GM12874 (cell line): Measurements from ENCODE around the gene KCNQ4.

ENCODE experiments used
- CTCF ChIP-seq: IDR thresholded peaks from 2 replicates; pipeline ENCODE4 v1.5.1; 2011; ENCODE audit warnings: low read depth, mild to moderate bottlenecking, control low read depth, low read length, moderate library complexity; ENCODE audit not compliant: insufficient read depth

KCNQ4 gene

GRCh38 chr1:40825435-40825788 lies 41.8 kb downstream of the KCNQ4 start:
- no peak for TF ChIP-seq CTCF

GRCh38 chr1:40825996-40826395 lies 42.4 kb downstream of the KCNQ4 start:
- TF ChIP-seq CTCF: no peak

GRCh38 chr1:40829631-40830245 lies 46.2 kb downstream of the KCNQ4 start:
- TF ChIP-seq CTCF: no peak

- no peak for TF ChIP-seq CTCF
Observed at GRCh38 chr1:40830419-40830943, 46.9 kb downstream of the KCNQ4 start.

- TF ChIP-seq CTCF: no peak
Observed at GRCh38 chr1:40831001-40831732, 47.6 kb downstream of the KCNQ4 start.

GRCh38 chr1:40833979-40834378 lies 50.4 kb downstream of the KCNQ4 start:
- TF ChIP-seq CTCF: no peak

- TF ChIP-seq CTCF: no peak
Observed at GRCh38 chr1:40834968-40835545, 51.5 kb downstream of the KCNQ4 start.
